CD4-positive, alpha-beta T cell treated with Interleukin-15 for 4 hours (primary cell): Measurements from ENCODE around the gene TMEM239.
"Not testable (repeated sequence)": the region's sequence is repeated elsewhere in the genome, so short reads cannot be mapped to it uniquely, and the experiment has no call there.

ENCODE experiments used
- DNase-seq: peaks from one replicate; pipeline ENCODE4 v3.0.0-alpha.2; 2020; ENCODE audit warnings: low spot score

The TMEM239 gene

GRCh38 chr20:2799688-2800520 lies 16.3 kb upstream of the TMEM239 start:
- no peak for DNase-seq

- DNase-seq, result no peak
Observed at GRCh38 chr20:2800521-2801285, 15.5 kb upstream of the TMEM239 start, which contains the start of gene CPXM1. Gene CPXM1 (minus strand): TSS chr20:2800627. CDS start chr20:2800572, 55 bp downstream.

- no peak for DNase-seq
Observed at GRCh38 chr20:2801286-2801728, 14.9 kb upstream of the TMEM239 start.

- DNase-seq, result no peak
Observed at GRCh38 chr20:2804041-2804828, 11.9 kb upstream of the TMEM239 start.

- DNase-seq, result no peak
Observed at GRCh38 chr20:2804852-2805688, 11.1 kb upstream of the TMEM239 start.

- no peak for DNase-seq
Observed at GRCh38 chr20:2805689-2806350, 10.3 kb upstream of the TMEM239 start.

GRCh38 chr20:2806351-2806701 lies 9.8 kb upstream of the TMEM239 start:
- no peak for DNase-seq

GRCh38 chr20:2807019-2807418 lies 9.1 kb upstream of the TMEM239 start:
- no peak for DNase-seq

GRCh38 chr20:2807929-2808328 lies 8.2 kb upstream of the TMEM239 start:
- not testable (repeated sequence) for DNase-seq

- no peak for DNase-seq
Observed at GRCh38 chr20:2809690-2810089, 6.5 kb upstream of the TMEM239 start.

- DNase-seq, result no peak
Observed at GRCh38 chr20:2812189-2812588, 4.0 kb upstream of the TMEM239 start.

- DNase-seq, result no peak
Observed at GRCh38 chr20:2814076-2814475, 2.1 kb upstream of the TMEM239 start.

GRCh38 chr20:2814587-2815051 lies 1.5 kb upstream of the TMEM239 start, which contains the start of gene C20orf141:
Gene C20orf141 (plus strand): TSS chr20:2814987. CDS start chr20:2815185, 198 bp downstream.
- no peak for DNase-seq

GRCh38 chr20:2815242-2815900 lies 793 bp upstream of the TMEM239 start:
- no peak for DNase-seq

- DNase-seq, result no peak
Observed at GRCh38 chr20:2816583-2817340, 598 bp downstream of the TMEM239 start.

- no peak for DNase-seq
Observed at GRCh38 chr20:2817341-2817726, 1.2 kb downstream of the TMEM239 start.

- DNase-seq, result no peak
Observed at GRCh38 chr20:2817891-2818595, 1.9 kb downstream of the TMEM239 start.

- DNase-seq, result no peak
Observed at GRCh38 chr20:2820084-2820895, 4.1 kb downstream of the TMEM239 start.
